ENCODE data around the gene SEMA5A.

Gene SEMA5A

GRCh38 chr5:9156282-9156681 is 389.6 kb downstream of the SEMA5A start:
- DNase-seq = no peak

DNA sequence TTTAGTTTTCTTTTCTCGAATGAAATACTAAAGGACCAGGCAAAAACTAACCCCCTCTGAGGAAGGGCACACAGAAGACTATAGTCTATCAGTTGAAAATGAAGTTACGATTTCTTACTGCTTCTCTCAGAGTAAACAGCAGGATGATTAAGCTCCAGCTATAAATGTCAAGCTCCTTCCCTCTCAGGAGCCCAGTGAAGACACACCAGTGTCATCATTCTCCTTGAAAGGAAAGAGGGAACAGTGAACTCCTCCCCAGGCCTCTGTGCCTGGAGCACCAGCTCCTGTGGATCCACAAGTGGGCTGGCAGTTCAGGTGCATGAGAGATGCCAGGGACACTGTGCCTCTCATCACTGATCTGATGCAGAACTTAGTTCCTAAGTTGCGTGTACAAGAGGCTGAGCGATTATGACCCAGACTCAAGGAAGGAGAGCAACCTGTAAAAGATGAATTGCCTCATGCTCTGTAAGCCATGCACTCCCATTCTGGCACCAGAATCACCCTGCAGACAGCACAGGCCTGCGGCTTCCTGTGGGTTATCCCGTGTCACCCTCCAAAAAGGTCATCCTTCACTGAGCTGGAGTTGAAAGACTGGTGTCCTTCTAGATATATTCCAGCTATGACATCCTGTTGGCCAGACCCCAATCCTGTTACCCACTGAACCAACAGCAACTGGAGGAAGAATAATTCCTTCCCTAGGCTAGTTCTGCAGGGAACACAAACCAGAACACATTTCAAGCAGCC is 394.0 kb downstream of the SEMA5A start:
- no peak for DNase-seq

DNA sequence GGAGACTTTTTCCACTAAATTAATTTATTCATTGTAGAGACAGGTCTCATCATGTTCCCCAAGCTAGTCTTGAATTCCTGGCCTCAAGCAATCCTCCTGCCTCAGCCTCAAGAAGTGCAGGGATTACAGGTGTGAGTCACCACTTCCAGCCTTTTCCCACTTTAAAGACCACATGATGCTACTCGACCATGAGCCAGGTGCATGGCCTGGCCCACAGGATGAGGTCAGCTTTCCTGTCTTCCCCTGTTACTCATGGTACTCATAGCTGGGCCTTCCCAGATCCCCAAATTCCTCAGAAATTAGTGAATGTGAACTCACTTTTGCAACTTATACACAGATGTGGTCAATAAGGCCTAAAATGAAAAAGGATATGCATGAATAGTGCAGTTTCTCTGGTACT is 395.9 kb downstream of the SEMA5A start:
- DNase-seq = no peak

- DNase-seq = no peak
Observed at GRCh38 chr5:9148242-9148641, 397.6 kb downstream of the SEMA5A start.

DNA sequence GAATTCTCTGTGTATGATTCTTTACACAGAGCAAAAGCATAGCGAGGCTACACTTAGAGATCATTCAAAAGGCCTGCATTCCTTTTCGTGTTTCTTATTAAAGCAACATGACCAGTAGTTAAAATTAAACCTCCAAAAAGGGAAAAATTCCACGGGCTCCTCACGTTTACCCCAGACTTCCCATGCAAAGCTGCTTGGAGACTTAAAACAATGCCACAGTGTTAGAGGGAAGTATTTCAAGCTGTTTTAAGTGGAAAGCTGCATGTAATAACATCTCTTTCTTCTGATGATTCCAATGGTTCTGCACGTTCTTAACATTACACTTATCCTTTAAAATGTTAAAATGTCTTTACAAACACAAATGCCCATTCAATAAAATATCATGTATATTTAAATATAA is 405.2 kb downstream of the SEMA5A start:
- no peak for DNase-seq

- no peak for DNase-seq
Observed at GRCh38 chr5:9140202-9140601, 405.7 kb downstream of the SEMA5A start.

- no peak for DNase-seq
Observed at GRCh38 chr5:9139344-9139743, 406.5 kb downstream of the SEMA5A start.

DNA sequence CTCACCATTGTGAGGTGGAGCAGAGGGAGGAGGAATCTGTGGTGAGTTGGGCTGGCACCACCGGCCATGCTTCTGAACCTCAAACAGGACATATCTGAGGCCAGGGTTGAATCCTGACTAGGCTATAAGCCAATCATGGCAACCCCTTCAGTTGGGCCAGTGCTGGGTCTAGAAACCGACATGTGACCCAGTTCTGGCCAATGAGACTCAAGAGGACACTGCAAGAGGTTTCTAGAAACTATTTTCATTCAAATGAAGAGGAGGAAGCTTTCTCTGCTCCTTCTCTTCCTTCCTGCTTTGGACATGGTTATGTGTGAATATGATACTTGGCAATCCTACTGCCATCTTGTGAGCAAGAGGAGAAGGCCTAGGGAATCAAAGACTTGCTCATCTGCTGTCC is 417.7 kb downstream of the SEMA5A start:
- no peak for DNase-seq

DNA sequence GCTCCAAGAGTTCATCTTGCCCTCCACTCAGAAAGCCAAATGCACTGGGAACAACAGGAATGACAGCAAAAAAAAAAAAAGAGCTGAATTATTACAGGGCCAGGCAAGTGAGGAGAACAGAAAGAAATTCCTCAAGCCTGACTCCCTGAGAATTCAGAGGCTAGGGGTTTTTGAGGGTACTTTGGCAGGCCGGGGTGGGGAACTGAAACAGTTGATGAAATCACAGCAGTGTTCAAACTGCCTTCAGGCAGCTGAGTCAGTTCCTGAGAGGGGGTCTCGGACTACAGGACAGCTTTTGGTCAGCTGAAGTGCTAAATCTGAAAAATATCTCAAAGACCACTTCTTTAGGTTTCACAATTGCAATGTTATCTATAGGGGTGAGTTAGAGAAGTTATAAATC is 419.4 kb downstream of the SEMA5A start:
- DNase-seq = no peak

GRCh38 chr5:9125852-9126251 is 420.0 kb downstream of the SEMA5A start:
- DNase-seq = no peak

GRCh38 chr5:9124838-9125237 is 421.0 kb downstream of the SEMA5A start:
- no peak for DNase-seq

DNA sequence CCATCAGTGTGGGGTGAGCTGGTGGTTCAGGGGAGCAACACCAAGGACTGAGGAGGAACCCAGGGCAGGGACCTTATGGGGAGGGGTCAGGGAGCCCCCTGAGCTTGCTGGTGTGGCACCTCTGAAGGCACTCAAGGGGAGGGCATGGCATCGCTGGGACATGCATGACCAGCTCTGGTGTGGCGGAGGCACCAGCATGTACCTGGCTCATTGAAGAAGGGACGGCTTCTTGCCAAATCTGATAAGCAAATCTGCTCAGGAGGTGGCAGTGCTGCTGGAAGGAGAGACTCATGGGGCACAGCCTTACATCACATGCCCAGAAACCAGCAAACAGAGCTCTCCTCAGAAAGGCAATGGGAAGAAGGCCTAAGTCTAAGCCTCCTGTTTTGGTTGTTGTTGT is 421.8 kb downstream of the SEMA5A start:
- no peak for DNase-seq

DNA sequence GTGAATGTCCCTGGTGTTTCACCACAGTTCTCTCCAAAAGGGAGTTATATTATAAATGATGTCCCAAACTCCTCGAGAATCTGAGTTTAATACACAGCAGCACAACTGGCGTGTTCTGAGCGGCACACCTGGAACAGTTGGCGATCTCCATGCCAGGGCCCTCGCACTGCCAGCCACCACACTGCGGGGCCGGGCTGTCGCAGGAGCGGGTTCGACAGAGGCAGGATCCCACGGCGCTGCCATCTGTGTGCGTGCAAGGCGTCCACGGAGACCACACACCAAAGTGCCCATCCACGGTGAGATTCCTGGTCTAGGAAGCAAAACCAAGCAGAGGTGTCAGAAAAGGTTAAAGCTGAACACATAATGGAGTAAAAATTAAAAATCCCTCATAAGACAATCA is 423.3 kb downstream of the SEMA5A start:
- no peak for DNase-seq

- DNase-seq = no peak
Observed at GRCh38 chr5:9121597-9121996, 424.3 kb downstream of the SEMA5A start.

GRCh38 chr5:9118852-9119251 is 427.0 kb downstream of the SEMA5A start:
- DNase-seq = no peak

GRCh38 chr5:9115093-9115492 is 430.8 kb downstream of the SEMA5A start:
- no peak for DNase-seq

GRCh38 chr5:9112520-9113291 is 433.2 kb downstream of the SEMA5A start:
- DNase-seq = no peak

GRCh38 chr5:9108162-9108561 is 437.7 kb downstream of the SEMA5A start:
- DNase-seq = no peak

DNA sequence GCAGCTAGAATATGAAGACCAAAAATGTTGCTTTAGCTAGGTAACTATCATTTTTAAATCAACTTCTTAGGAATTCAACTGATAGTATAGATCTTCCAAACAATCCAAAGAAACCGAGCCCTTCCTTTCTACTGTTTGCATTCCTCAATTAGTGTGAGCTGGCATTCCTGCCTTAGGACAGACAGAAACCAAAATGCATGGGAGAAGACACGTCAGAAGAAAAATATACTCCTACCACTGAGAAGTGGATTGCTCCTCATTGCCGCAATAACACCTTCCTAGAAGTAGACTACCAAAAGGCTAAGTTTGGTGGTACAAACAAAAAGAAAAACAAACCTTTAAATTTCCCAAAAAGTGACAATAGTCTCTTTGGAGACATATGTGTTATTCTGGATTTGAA is 440.0 kb downstream of the SEMA5A start:
- DNase-seq = no peak

GRCh38 chr5:9104571-9105339 is 441.1 kb downstream of the SEMA5A start:
- DNase-seq = no peak

DNA sequence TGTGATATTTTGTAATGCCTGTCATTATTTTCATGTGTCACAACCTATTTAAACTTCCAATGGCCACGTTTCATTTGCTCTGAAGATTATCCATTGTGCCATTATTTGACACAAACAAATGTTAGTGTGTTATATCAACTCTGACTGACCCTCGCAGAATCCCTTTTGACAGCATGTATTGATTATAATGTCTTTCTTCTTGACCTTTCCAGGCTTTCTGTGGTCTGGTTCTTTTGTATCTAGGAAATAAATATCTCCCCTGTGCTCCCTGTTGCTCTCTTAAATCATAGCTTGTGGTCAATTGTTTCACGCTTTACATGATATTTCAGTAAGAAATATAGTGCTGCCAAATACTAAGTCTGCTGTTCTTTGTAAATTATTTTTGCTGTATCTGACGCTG is 442.6 kb downstream of the SEMA5A start:
- no peak for DNase-seq

DNA sequence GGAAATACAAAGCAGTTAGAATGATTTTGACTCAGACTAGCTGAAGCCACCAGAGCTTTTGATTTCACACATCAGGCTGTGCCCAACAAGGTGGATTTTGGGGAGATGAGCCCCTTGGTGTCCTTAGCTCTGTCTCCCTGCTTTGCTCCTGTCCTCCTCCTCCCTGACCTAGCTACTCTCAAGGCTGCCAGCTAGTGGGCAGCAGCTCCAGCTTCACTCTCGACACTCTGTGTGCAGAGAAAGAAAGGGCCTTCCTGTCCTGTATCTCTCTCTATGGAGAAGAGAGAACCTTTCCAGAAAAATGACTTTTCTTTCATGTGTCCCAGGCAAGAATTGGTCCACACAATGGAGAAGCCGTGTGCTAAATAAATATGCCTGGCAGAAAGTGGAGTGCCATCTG is 446.2 kb downstream of the SEMA5A start:
- DNase-seq = no peak

DNA sequence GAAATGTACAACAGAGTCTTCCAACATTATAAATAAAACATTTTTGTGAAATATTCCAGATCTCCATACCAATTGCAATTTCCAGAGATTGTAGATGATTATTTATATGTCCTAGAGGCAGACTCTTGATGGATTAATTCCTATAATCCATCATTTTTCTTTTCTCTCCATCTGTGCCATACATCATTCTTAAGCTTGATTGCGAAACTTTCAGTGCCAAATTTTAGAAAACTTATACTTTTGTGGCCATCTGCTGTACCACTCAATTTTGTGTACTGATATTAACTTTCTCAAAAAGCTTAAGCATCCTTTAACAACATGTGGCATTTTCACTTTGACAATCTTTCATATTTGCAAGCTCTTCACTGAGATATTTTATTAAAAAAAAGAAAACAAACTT is 446.9 kb downstream of the SEMA5A start:
- DNase-seq = no peak

DNA sequence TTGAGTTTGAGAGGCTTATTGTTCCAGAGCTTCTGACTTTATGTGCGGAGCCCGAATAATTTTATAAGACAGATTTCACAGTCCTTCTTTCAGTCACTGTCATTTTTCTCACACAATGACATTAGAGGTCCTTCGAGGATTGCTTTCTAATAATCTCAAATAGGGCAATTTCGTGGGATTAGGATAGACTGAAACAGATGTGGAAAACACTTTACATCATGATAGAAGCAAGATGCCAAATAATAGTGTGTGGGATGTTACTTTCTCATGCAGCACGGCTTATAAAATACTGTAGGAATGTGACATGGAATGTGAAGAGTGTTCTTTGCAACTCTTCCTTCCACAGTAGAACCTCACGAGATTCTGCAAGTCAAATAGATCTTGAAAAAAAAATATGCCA is 451.3 kb downstream of the SEMA5A start:
- no peak for DNase-seq

Data from activated effector memory CD4-positive, alpha-beta T cell treated with anti-CD3 and anti-CD28 coated beads, Interleukin-2, amount 50 U/mL, for 16 hours (primary cell).